ENCODE results near the gene SLC39A11.
A peak's percentile ranks its signal among the peaks of the same experiment; 100 is the strongest.
"Not testable (repeated sequence)": the region's sequence is repeated elsewhere in the genome, so short reads cannot be mapped to it uniquely, and the experiment has no call there.

Gene SLC39A11

DNA sequence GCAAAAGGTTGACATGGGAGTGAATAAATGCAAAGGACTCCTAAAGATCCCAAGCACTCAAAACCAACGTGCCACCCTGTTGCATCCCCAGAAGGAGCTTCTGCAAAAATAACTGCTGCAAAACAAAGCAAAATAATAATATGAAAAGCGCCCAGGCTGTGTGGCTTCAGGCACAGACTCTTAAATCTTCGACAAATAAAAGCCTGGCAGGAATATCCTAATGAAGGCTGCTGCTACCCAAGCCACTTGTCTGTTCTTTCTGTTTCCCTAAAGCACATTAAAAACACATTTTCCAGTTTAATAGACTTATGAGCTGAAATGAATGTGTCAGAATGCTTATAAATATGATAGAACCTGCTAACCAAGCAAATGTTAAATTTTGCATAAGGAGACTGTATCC is 154.0 kb downstream of the SLC39A11 start:
- H3K27ac Mint-ChIP-seq = peak overlapping the region in 1 of 3 experiments; percentile 13
- TF ChIP-seq, protein P1, sequence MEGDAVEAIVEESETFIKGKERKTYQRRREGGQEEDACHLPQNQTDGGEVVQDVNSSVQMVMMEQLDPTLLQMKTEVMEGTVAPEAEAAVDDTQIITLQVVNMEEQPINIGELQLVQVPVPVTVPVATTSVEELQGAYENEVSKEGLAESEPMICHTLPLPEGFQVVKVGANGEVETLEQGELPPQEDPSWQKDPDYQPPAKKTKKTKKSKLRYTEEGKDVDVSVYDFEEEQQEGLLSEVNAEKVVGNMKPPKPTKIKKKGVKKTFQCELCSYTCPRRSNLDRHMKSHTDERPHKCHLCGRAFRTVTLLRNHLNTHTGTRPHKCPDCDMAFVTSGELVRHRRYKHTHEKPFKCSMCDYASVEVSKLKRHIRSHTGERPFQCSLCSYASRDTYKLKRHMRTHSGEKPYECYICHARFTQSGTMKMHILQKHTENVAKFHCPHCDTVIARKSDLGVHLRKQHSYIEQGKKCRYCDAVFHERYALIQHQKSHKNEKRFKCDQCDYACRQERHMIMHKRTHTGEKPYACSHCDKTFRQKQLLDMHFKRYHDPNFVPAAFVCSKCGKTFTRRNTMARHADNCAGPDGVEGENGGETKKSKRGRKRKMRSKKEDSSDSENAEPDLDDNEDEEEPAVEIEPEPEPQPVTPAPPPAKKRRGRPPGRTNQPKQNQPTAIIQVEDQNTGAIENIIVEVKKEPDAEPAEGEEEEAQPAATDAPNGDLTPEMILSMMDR (IDR thresholded peaks at IDR 0.05; ENCODE audit: unreplicated experiment in 3 of 3) = no peak
- peaks cover 4% of the 10 kb centered on the region for H3K27me3 Mint-ChIP-seq (ENCODE audit: low read depth)
- H3K4me3 Mint-ChIP-seq = no peak overlapping the region
- H3K4me1 Mint-ChIP-seq = peaks cover 20% of the 10 kb centered on the region
- no peaks in the 10 kb centered on the region for H3K9me3 Mint-ChIP-seq
- no peaks in the 10 kb centered on the region for H3K36me3 Mint-ChIP-seq (ENCODE audit: low read depth)

DNA sequence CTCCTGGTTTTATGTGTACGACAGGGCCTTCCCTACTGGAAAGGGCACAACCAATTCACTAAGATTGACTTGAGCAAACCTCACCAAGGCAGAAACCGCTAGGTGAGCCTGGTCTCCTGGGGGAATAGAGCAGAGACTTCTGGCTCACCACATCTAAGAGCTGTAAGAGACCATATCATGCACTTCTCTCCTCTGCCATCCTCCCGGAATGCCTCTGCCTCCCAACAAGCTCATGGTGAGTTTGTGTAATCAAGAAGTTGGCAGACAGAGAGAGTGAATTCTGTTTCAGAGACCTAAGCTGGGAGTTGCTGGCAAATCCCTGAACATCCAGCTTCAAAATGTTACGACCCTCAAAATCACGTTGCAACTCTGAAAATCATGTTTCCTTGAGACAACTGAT is 154.8 kb downstream of the SLC39A11 start:
- peaks cover 4% of the 10 kb centered on the region for H3K27me3 Mint-ChIP-seq (ENCODE audit: low read depth)
- H3K9me3 Mint-ChIP-seq = no peaks in the 10 kb centered on the region
- H3K4me1 Mint-ChIP-seq = peaks cover 14% of the 10 kb centered on the region
- TF ChIP-seq, protein P1 (IDR thresholded peaks at IDR 0.05; ENCODE audit: unreplicated experiment in 3 of 3) = no peak
- peak overlapping the region in 1 of 3 experiments; percentile 13 for H3K27ac Mint-ChIP-seq
- H3K4me3 Mint-ChIP-seq = no peak overlapping the region
- H3K36me3 Mint-ChIP-seq (ENCODE audit: low read depth) = no peaks in the 10 kb centered on the region

DNA sequence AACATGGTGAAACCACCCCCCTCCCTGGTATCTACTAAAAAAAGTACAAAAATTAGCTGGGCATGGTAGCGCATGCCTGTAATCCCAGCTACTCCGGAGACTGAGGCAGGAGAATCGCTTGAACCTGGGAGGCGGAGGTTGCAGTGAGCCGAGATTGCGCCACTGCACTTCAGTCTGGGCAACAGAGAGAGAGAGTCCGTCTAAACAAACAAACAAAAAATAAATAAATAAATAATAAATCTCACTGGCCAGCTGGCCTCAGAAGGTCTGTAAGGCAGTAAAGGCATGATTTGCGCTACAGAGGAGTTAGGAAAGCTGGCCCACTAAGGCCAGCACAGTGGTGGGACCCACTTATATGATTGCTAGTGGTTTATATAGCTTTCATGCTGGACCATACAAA is 155.2 kb downstream of the SLC39A11 start:
- peak overlapping the region in 1 of 3 experiments; percentile 13 for H3K27ac Mint-ChIP-seq
- H3K4me3 Mint-ChIP-seq; H3K4me1 Mint-ChIP-seq; H3K9me3 Mint-ChIP-seq; H3K36me3 Mint-ChIP-seq (ENCODE audit: low read depth); H3K27me3 Mint-ChIP-seq (ENCODE audit: low read depth): not testable (repeated sequence)

DNA sequence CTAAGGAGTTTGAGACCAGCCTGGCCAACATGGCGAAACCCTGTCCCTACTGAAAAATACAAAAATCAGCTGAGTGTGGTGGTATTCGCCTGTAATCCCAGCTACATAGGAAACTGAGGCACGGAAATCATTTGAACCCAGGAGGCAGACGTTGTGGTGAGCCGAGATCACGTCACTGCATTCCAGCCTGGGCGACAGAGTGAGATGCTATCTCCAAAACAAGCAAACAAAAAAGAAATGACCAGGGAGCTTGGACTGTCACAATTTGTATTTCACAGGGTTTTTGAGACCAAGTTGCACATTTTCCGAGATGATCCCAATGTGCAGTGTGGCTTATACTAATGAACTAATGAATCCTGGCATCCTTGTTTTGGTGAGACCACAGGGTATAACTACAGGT is 156.5 kb downstream of the SLC39A11 start:
- Mint-ChIP-seq H3K36me3 (ENCODE audit: low read depth) (no peaks in the 10 kb centered on the region), H3K4me3 (no peak overlapping the region)

DNA sequence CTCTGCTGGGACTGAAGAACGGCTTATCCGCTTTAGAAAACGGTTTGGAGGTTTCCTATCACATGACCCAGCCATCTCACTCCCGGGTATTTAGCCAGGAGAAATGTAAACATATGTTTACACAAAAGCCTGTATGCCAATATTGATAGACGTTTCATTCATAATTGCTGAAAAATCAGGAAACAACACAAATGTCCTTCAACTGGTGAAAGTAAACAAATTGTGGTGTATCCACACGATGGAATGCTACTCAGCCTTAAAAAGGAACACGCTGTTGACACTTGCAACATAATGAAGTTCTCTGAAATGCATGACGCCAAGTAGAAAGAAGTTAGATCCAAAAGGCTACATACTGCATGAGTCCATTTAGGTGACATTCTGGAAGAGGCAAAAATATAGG is 157.6 kb downstream of the SLC39A11 start:
- Mint-ChIP-seq H3K9me3 (no peaks in the 10 kb centered on the region), H3K27me3 (ENCODE audit: low read depth) (peaks cover 4% of the 10 kb centered on the region), H3K4me1 (peaks cover 13% of the 10 kb centered on the region), H3K36me3 (ENCODE audit: low read depth) (no peaks in the 10 kb centered on the region), H3K27ac (no peak overlapping the region), H3K4me3 (no peak overlapping the region)
- TF ChIP-seq, protein P1 (IDR thresholded peaks at IDR 0.05; ENCODE audit: unreplicated experiment in 3 of 3) = no peak

More for the DNA sequence above, 156.5 kb downstream of the SLC39A11 start:
- Mint-ChIP-seq H3K9me3 (no peaks in the 10 kb centered on the region), H3K4me1 (peaks cover 9% of the 10 kb centered on the region), H3K27ac (no peak overlapping the region), H3K27me3 (ENCODE audit: low read depth) (peaks cover 4% of the 10 kb centered on the region)
- TF ChIP-seq, protein P1 (IDR thresholded peaks at IDR 0.05; ENCODE audit: unreplicated experiment in 3 of 3) = no peak

DNA sequence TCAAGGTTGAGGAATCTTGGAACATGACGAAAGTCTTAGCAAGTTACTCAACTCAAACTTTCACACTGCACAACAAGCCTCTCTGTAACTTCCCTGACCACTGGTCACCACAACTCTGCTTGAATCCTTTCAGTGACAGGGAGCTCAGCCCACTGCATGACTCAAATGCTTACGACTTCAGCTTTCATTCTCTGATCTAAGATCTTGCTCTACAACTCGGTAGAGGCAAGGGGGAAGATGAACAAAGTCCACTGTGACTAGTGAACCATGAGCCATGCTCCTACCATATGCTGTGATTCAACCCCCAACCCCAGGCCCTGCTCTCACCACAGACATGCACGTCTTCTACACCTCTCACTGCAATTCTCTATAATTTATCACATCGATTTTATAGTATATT is 160.9 kb downstream of the SLC39A11 start:
- no peak overlapping the region for H3K4me3 Mint-ChIP-seq
- no peaks in the 10 kb centered on the region for H3K9me3 Mint-ChIP-seq
- peaks cover 12% of the 10 kb centered on the region for H3K4me1 Mint-ChIP-seq
- TF ChIP-seq, protein P1 (IDR thresholded peaks at IDR 0.05; ENCODE audit: unreplicated experiment in 3 of 3) = no peak
- peaks cover 2% of the 10 kb centered on the region for H3K27me3 Mint-ChIP-seq (ENCODE audit: low read depth)
- peak overlapping the region in 2 of 3 experiments; percentile 1 to 43 for H3K27ac Mint-ChIP-seq
- no peaks in the 10 kb centered on the region for H3K36me3 Mint-ChIP-seq (ENCODE audit: low read depth)
